ENCODE data around the gene YPEL2.
"Not testable (repeated sequence)": the region's sequence is repeated elsewhere in the genome, so short reads cannot be mapped to it uniquely, and the experiment has no call there.

YPEL2 gene

GRCh38 chr17:59310263-59310920 lies 21.1 kb upstream of the YPEL2 start:
- no peak for FAIRE-seq
- no peak for DNase-seq (ENCODE audit: insufficient read length)
- TF ChIP-seq POLR2A (IDR thresholded peaks at IDR 0.05; ENCODE audit: low read depth, low read length) = no peak
- TF ChIP-seq POLR2AphosphoS5 (IDR thresholded peaks at IDR 0.05; ENCODE audit: low read depth, low read length) = no peak
- no peak for TF ChIP-seq TAF1 (IDR thresholded peaks at IDR 0.05; ENCODE audit: borderline replicate concordance, low read depth, low read length)

- DNase-seq (ENCODE audit: insufficient read length) = no peak
- no peak for TF ChIP-seq TAF1 (IDR thresholded peaks at IDR 0.05; ENCODE audit: borderline replicate concordance, low read depth, low read length)
- no peak for TF ChIP-seq POLR2A (IDR thresholded peaks at IDR 0.05; ENCODE audit: low read depth, low read length)
- no peak for TF ChIP-seq POLR2AphosphoS5 (IDR thresholded peaks at IDR 0.05; ENCODE audit: low read depth, low read length)
- peak; percentile 46 for FAIRE-seq
These were observed 20.4 kb upstream of the YPEL2 start for GRCh38 chr17:59311051-59311468.

- not testable (repeated sequence) for DNase-seq (ENCODE audit: insufficient read length); FAIRE-seq
These were observed 19.9 kb upstream of the YPEL2 start for GRCh38 chr17:59311521-59311920.

GRCh38 chr17:59315866-59316265 lies 15.6 kb upstream of the YPEL2 start:
- FAIRE-seq (no peak), DNase-seq (ENCODE audit: insufficient read length) (no peak)
- TF ChIP-seq POLR2AphosphoS5 (IDR thresholded peaks at IDR 0.05; ENCODE audit: low read depth, low read length) = no peak
- no peak for TF ChIP-seq TAF1 (IDR thresholded peaks at IDR 0.05; ENCODE audit: borderline replicate concordance, low read depth, low read length)
- no peak for TF ChIP-seq POLR2A (IDR thresholded peaks at IDR 0.05; ENCODE audit: low read depth, low read length)

GRCh38 chr17:59327121-59327980 lies 4.1 kb upstream of the YPEL2 start:
- TF ChIP-seq POLR2AphosphoS5 (IDR thresholded peaks at IDR 0.05; ENCODE audit: low read depth, low read length) = no peak
- TF ChIP-seq TAF1 (IDR thresholded peaks at IDR 0.05; ENCODE audit: borderline replicate concordance, low read depth, low read length) = no peak
- no peak for TF ChIP-seq POLR2A (IDR thresholded peaks at IDR 0.05; ENCODE audit: low read depth, low read length)
- no peak for FAIRE-seq
- no peak for DNase-seq (ENCODE audit: insufficient read length)

- FAIRE-seq = no peak
- TF ChIP-seq POLR2AphosphoS5 (IDR thresholded peaks at IDR 0.05; ENCODE audit: low read depth, low read length) (no peak), TAF1 (IDR thresholded peaks at IDR 0.05; ENCODE audit: borderline replicate concordance, low read depth, low read length) (no peak), POLR2A (IDR thresholded peaks at IDR 0.05; ENCODE audit: low read depth, low read length) (no peak)
These were observed 3.5 kb upstream of the YPEL2 start for GRCh38 chr17:59327981-59328290.

GRCh38 chr17:59328601-59329000 lies 2.9 kb upstream of the YPEL2 start:
- FAIRE-seq (no peak), DNase-seq (ENCODE audit: insufficient read length) (no peak)
- TF ChIP-seq POLR2A (IDR thresholded peaks at IDR 0.05; ENCODE audit: low read depth, low read length) (no peak), POLR2AphosphoS5 (IDR thresholded peaks at IDR 0.05; ENCODE audit: low read depth, low read length) (no peak), TAF1 (IDR thresholded peaks at IDR 0.05; ENCODE audit: borderline replicate concordance, low read depth, low read length) (no peak)

More at GRCh38 chr17:59327981-59328290, 3.5 kb upstream of the YPEL2 start:
- DNase-seq (ENCODE audit: insufficient read length) = no peak

GRCh38 chr17:59329176-59330052 lies 2.0 kb upstream of the YPEL2 start:
- peak; percentile 44 for FAIRE-seq
- no peak for TF ChIP-seq TAF1 (IDR thresholded peaks at IDR 0.05; ENCODE audit: borderline replicate concordance, low read depth, low read length)
- TF ChIP-seq POLR2A (IDR thresholded peaks at IDR 0.05; ENCODE audit: low read depth, low read length) = no peak
- no peak for TF ChIP-seq POLR2AphosphoS5 (IDR thresholded peaks at IDR 0.05; ENCODE audit: low read depth, low read length)
- no peak for DNase-seq (ENCODE audit: insufficient read length)

- FAIRE-seq = no peak
- TF ChIP-seq POLR2AphosphoS5 (IDR thresholded peaks at IDR 0.05; ENCODE audit: low read depth, low read length) = no peak
- TF ChIP-seq POLR2A (IDR thresholded peaks at IDR 0.05; ENCODE audit: low read depth, low read length) = no peak
- no peak for TF ChIP-seq TAF1 (IDR thresholded peaks at IDR 0.05; ENCODE audit: borderline replicate concordance, low read depth, low read length)
These were observed 1.2 kb upstream of the YPEL2 start for GRCh38 chr17:59330053-59330942.

GRCh38 chr17:59331929-59332748 lies 684 bp downstream of the YPEL2 start:
- DNase-seq (ENCODE audit: insufficient read length) = peak; percentile 32
- TF ChIP-seq TAF1 (IDR thresholded peaks at IDR 0.05; ENCODE audit: borderline replicate concordance, low read depth, low read length) = no peak
- TF ChIP-seq POLR2AphosphoS5 (IDR thresholded peaks at IDR 0.05; ENCODE audit: low read depth, low read length) = no peak
- no peak for TF ChIP-seq POLR2A (IDR thresholded peaks at IDR 0.05; ENCODE audit: low read depth, low read length)
- FAIRE-seq = no peak

More at GRCh38 chr17:59330053-59330942, 1.2 kb upstream of the YPEL2 start:
- DNase-seq (ENCODE audit: insufficient read length) = no peak

Data from GM12892 (cell line).